ENCODE data around the gene C16orf92. TPM values are rescaled to one million over a fixed set of nuclear protein-coding genes. Genes with fewer than 3 reads are reported as not detected.

The C16orf92 gene
- total and polyA plus RNA-seq, 2 of the 13 experiments (the other 11 are each of a cell fraction or from before 2014, with no cell fraction given) = not detected

DNA sequence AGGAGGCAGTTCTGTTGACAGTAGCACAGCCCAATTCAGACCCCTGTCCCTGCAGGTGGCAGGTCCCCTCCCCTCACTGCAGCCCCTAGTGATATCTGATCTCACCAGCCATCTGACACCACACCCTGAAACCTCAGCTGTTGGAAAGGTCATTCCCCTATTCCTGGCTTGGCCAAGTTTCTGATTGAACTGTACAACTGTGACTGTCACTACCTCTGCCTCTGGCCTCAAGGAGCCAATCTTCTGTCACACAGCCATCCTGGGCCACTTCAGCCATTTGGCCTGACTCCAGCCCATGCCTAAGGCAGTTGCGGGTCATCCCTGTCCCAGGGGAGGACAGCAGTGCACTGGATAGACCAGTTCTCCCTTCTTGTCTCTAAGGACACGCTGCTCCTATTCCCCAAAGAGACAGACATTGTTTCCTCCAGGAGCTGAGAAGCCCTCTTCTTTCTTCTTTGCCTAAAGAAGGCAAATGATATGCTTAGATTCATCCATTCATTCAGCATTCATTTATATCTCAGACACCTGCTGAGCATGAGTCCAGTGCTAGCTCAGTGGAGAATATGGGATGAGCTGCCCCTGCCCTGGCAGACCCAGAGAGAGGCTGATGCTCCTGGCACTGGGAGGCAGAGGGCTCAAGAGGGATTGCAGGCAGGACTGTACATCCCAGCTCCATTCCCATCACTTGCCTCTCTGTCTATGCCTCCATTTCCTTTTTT lies 38.0 kb downstream of the C16orf92 start:
- BruUV-seq (replicated peaks) = no TSS peak
- Histone ChIP-seq H3K9me3 (ENCODE audit: low read length) (no peaks in the 10 kb centered on the region), H3K27me3 (ENCODE audit: control insufficient read depth in 1 of 2, insufficient read depth in 2 of 2, low read length in 2 of 2) (no peaks in the 10 kb centered on the region; a peak in 1 of 5 replicates), H3K9ac (ENCODE audit: insufficient read depth, low read depth, low read length) (no peak overlapping the region), H3K4me3 (replicated peaks in 1 of 3; ENCODE audit: insufficient read depth in 1 of 3, low read depth in 2 of 3, low read length in 3 of 3) (no peak overlapping the region), H3K4me1 (ENCODE audit: insufficient read depth, low read length) (peaks cover 11% of the 10 kb centered on the region), H2AFZ (ENCODE audit: low read length) (no peak overlapping the region), H4K20me1 (ENCODE audit: insufficient read depth, low read length) (peaks cover 4% of the 10 kb centered on the region; the same call in 1 of the 2 replicates), H3K4me2 (ENCODE audit: low read depth, low read length) (no peak overlapping the region), H3K79me2 (ENCODE audit: insufficient read depth, low read length) (peaks cover 23% of the 10 kb centered on the region), H3K36me3 (replicated peaks in 1 of 2; ENCODE audit: control insufficient read depth in 1 of 2, insufficient read depth in 2 of 2, low read length in 2 of 2) (peaks cover under 1% of the 10 kb centered on the region in 2 experiments; a peak in 1 of 5 replicates), H3K27ac (ENCODE audit: extremely low read length, insufficient read depth, low read length) (peak overlapping the region; percentile 12)
- intact Hi-C loops (cut with micrococcal nuclease; ENCODE audit: unreplicated experiment) (no loop called here), in situ Hi-C loops (cut with HindIII; ENCODE audit: extremely low pct_ligation_motif_present, low pct_unique_long_range_greater_than_20kb) (no loop called here)
- TF ChIP-seq MATR3 (CRISPR knock-in tag; IDR thresholded peaks at IDR 0.05) (no peak), MXI1 (IDR thresholded peaks at IDR 0.05; ENCODE audit: borderline replicate concordance, low read depth, low read length) (0 out of 3 replicates have a peak, but pooled peaks have one; percentile 13), ZNF33A (CRISPR knock-in tag; IDR thresholded peaks at IDR 0.05; ENCODE audit: borderline replicate concordance) (no peak)
- POLR2A ChIA-PET = no interaction called here
- CTCF ChIA-PET (ENCODE audit: low intra/inter-chr PET ratio, low total read pairs) = no interaction called here
- no peak for DNase-seq (ENCODE audit: low spot score)
- FAIRE-seq = no peak
- ATAC-seq = no peak
- WGBS (ENCODE audit: low lambda C conversion rate) = 93% methylated on average over 2 of the region's 2 CpGs

DNA sequence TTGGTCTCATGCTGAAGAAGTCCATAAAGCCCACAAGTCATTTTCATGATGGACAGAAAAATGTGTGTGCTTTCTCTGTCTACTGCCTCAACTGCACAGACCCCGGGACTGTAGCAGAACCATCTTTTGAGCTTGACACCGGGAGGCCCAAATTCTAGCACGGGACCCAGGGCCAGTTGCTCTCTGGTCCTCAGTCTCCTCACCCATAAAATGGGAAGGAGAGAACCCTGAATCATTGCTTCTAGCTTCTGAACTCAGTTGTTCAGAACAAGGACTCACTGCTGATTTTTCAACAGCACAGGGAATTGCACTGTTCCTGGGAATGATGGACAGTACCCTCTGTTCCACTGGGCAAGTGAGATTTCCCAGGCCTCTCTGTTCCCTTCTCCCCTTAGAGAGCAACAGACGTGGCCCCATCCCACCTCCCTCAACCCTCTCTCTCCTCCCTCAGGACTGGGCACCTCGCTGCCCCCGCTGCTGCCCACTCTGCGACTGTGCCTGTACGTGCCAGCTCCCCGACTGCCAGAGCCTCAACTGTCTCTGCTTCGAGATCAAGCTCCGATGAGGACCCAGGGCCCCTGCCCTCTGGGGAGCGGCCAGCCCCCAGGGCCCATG lies 40.4 kb downstream of the C16orf92 start:
- ChIA-PET CTCF (ENCODE audit: low intra/inter-chr PET ratio, low total read pairs) (interaction anchor here (0.9 kb wide), 1 partner anchor 29 kb away, joined by 3 read pairs; no protein-coding TSS in a partner anchor), POLR2A (interaction anchor here (0.6 to 9.1 kb wide), 8 partner anchors 9 to 569 kb away, joined by 3 to 120 read pairs (median 4); partner anchors contain the start of gene TBX6)
- H3K4me3 ChIP-seq (replicated peaks in 1 of 3; ENCODE audit: insufficient read depth in 1 of 3, low read depth in 2 of 3, low read length in 3 of 3) = peak overlapping the region; percentile 68 to 100 (median 76)
- in situ Hi-C loops (cut with HindIII; ENCODE audit: extremely low pct_ligation_motif_present, low pct_unique_long_range_greater_than_20kb) = no loop called here
- WGBS (ENCODE audit: low lambda C conversion rate) = 45% methylated on average over 11 of the region's 12 CpGs
- peak overlapping the region; percentile 95 for H3K4me2 ChIP-seq (ENCODE audit: low read depth, low read length)
- H3K4me1 ChIP-seq (ENCODE audit: insufficient read depth, low read length) = peaks cover 28% of the 10 kb centered on the region
- peaks cover 45% of the 10 kb centered on the region for H3K79me2 ChIP-seq (ENCODE audit: insufficient read depth, low read length)
- FAIRE-seq (no peak), DNase-seq (ENCODE audit: low spot score) (no peak), ATAC-seq (no peak)
- H3K27me3 ChIP-seq (ENCODE audit: control insufficient read depth in 1 of 2, insufficient read depth in 2 of 2, low read length in 2 of 2) = peaks cover 0 to 2% of the 10 kb centered on the region in 2 experiments; a peak in 1 of 5 replicates
- intact Hi-C loops (cut with micrococcal nuclease; ENCODE audit: unreplicated experiment) = no loop called here
- H3K27ac ChIP-seq (ENCODE audit: extremely low read length, insufficient read depth, low read length) = peak overlapping the region; percentile 95
- H3K36me3 ChIP-seq (replicated peaks in 1 of 2; ENCODE audit: control insufficient read depth in 1 of 2, insufficient read depth in 2 of 2, low read length in 2 of 2) = peaks cover 13 to 20% of the 10 kb centered on the region in 2 experiments
- no TSS peak for BruUV-seq (replicated peaks)
- H3K9ac ChIP-seq (ENCODE audit: insufficient read depth, low read depth, low read length) = peak overlapping the region; percentile 87
- H2AFZ ChIP-seq (ENCODE audit: low read length) = no peak overlapping the region
- no peaks in the 10 kb centered on the region for H3K9me3 ChIP-seq (ENCODE audit: low read length)
- H4K20me1 ChIP-seq (ENCODE audit: insufficient read depth, low read length) = peaks cover 28% of the 10 kb centered on the region
- TF ChIP-seq, protein P1, sequence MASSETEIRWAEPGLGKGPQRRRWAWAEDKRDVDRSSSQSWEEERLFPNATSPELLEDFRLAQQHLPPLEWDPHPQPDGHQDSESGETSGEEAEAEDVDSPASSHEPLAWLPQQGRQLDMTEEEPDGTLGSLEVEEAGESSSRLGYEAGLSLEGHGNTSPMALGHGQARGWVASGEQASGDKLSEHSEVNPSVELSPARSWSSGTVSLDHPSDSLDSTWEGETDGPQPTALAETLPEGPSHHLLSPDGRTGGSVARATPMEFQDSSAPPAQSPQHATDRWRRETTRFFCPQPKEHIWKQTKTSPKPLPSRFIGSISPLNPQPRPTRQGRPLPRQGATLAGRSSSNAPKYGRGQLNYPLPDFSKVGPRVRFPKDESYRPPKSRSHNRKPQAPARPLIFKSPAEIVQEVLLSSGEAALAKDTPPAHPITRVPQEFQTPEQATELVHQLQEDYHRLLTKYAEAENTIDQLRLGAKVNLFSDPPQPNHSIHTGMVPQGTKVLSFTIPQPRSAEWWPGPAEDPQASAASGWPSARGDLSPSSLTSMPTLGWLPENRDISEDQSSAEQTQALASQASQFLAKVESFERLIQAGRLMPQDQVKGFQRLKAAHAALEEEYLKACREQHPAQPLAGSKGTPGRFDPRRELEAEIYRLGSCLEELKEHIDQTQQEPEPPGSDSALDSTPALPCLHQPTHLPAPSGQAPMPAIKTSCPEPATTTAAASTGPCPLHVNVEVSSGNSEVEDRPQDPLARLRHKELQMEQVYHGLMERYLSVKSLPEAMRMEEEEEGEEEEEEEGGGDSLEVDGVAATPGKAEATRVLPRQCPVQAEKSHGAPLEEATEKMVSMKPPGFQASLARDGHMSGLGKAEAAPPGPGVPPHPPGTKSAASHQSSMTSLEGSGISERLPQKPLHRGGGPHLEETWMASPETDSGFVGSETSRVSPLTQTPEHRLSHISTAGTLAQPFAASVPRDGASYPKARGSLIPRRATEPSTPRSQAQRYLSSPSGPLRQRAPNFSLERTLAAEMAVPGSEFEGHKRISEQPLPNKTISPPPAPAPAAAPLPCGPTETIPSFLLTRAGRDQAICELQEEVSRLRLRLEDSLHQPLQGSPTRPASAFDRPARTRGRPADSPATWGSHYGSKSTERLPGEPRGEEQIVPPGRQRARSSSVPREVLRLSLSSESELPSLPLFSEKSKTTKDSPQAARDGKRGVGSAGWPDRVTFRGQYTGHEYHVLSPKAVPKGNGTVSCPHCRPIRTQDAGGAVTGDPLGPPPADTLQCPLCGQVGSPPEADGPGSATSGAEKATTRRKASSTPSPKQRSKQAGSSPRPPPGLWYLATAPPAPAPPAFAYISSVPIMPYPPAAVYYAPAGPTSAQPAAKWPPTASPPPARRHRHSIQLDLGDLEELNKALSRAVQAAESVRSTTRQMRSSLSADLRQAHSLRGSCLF (CRISPR knock-in tag; IDR thresholded peaks at IDR 0.05; ENCODE audit: borderline replicate concordance) = no peak; the same call in 1 of the 2 replicates
- TF ChIP-seq, protein P2, sequence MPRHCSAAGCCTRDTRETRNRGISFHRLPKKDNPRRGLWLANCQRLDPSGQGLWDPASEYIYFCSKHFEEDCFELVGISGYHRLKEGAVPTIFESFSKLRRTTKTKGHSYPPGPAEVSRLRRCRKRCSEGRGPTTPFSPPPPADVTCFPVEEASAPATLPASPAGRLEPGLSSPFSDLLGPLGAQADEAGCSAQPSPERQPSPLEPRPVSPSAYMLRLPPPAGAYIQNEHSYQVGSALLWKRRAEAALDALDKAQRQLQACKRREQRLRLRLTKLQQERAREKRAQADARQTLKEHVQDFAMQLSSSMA (CRISPR knock-in tag; IDR thresholded peaks at IDR 0.05) = 0 out of 2 replicates have a peak, but pooled peaks have one; percentile 63
- TF ChIP-seq GTF2F1 (IDR thresholded peaks at IDR 0.05; ENCODE audit: low read length) (no peak), KMT2B (CRISPR knock-in tag; IDR thresholded peaks at IDR 0.05) (peak; percentile 0; the same call in 1 of the 2 replicates), ZNF326 (CRISPR knock-in tag; IDR thresholded peaks at IDR 0.05; ENCODE audit: borderline replicate concordance) (no peak; the same call in 1 of the 2 replicates), HOXA9 (CRISPR knock-in tag; IDR thresholded peaks at IDR 0.05; ENCODE audit: borderline replicate concordance) (no peak), ZNF124 (CRISPR knock-in tag; IDR thresholded peaks at IDR 0.05) (no peak; the same call in 1 of the 2 replicates)
